Activated naive CD4-positive, alpha-beta T cell (primary cell): ENCODE results near the gene MTMR2.

ENCODE experiments used
- DNase-seq, 4 experiments: peaks; one replicate each; lab custom pipeline; 2025; lab: John Stamatoyannopoulos, UW

The MTMR2 gene

DNA sequence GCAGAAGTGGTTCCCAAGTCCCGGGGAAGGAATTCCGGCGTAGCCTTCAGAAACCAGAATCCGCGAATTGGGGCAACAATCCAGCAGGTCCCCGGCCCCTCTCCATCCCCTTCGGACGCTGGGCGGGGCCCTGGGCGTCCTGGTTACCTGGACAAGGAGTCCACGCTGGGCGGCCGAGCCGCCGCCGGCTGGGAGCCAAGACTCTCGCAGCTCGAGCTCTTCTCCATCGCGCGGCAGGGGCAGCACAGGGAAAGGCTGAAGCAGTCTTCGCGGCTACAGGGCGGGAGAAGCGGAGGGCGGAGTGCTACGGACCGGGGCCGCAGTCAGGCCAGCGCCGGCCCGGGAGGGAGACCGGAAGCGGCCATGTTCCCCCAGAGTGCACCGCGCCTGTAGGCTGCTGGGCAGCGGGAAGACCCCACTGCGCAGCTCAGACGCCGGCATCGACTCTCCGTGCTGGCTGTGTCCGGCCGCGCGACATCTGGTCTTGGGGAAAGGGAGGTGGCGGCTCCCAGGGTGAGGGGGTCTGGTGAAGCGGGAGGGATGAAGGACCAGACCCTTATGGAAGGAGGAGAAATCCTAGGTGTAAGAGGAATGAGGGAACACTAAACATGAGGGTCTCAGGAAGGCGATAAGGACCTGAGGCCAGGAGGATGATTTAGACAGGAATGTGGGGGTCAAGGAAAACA is at the start of gene MTMR2:
Gene MTMR2, minus strand, starts transcription at position 380 of the 686 bp plus-strand sequence. Its CDS starts 153 bp downstream, at position 227.
- DNase-seq, result peak; percentile 4 to 21 (median 16)

DNA sequence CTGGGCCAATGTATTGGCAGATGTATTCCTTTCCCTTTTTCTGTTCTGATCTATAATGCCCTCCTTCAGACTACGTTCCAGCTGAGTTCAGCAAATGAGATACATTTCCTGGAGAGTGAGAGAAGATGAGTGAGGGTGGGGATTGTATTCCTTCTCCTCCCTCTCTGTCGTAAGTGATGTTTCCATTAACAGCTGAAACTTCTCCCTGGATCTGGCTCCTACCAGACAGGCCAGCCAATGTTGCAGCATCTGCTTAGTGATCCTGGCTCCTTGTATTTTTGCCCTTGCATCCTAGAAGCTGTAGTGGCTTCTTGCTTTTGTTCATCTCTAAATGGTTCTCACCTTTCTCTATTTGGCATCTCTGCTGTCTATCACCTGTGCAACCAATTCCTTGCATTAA is 48.2 kb upstream of the MTMR2 start:
- DNase-seq, result no peak

GRCh38 chr11:95968585-95968984 is 44.7 kb upstream of the MTMR2 start:
- DNase-seq, result no peak

- no peak for DNase-seq
These were observed 40.4 kb upstream of the MTMR2 start for GRCh38 chr11:95964281-95964680.

DNA sequence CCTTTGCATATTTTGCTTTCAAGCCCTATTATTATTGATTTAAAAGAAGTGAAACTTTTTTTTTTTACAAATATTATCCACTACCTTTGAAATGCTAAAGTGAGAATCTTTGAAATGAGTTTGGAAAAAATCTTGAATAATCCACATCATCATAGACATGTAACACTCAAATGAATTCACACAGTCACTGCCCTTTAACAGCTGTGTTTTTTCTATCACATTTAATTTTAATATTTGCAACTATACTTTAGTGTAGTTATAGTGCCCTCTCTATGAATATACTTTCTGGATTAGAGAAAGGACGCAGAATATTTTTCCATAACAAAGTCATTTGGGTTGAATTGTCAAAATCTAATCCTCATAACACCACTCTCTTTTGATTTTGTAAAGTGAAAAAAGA is 37.9 kb upstream of the MTMR2 start:
- DNase-seq, result no peak

DNA sequence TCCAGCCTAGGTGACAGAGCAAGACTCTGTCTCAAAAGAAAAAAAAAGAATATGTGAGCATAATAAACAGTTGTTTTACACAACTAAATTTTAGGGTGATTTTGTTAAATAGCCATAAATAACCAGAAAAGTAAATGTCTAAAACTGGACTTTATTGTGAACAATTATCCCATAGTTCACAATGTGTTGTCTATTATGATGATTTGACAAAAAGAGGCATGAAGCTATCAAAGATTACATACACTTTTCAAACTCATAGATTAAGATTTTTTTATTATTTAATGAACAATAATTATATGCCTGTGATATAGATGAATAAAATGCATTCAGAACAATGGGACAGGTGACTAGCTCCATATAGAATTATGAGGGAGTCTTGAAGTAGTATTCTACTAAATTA is 27.0 kb upstream of the MTMR2 start:
- DNase-seq, result no peak

DNA sequence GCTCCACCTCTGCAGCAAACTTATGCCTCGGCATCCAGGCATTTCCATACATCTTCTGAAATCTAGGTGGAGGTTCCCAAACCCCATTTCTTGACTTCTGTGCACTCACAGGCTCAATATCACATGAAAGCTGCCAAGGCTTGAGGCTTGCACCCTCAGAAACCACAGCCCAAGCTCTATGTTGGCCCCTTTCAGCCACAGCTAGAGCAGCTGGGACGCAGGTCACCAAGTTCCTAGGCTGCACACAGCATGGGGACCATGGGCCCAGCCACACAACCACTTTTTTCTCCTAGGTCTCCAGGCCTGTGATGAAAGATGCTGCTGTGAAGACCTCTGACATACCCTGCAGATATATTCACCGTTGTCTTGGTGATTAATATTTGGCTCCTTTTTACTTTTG is 24.7 kb upstream of the MTMR2 start:
- no peak for DNase-seq

DNA sequence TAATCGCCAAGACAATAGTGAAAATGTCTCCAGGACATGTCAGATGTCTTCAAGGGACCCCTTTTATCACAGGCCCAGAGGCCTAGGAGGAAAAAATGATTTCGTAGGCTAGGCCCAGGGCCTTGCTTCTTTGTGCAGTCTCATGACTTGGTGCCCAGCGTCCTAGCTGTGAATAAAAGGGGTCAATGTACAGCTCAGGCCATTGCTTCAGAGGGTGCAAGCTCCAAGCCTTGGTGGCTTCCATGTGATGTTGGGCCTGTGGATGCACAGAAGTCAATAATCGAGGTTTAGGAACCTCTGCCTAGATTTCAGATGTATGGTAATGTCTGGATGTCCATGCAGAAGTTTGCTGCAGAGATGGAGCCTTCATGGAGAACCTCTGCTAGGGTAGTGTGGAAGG is 20.7 kb upstream of the MTMR2 start:
- DNase-seq, result no peak

GRCh38 chr11:95943546-95943945 is 19.6 kb upstream of the MTMR2 start:
- DNase-seq, result no peak

- no peak for DNase-seq
These were observed 15.2 kb upstream of the MTMR2 start for GRCh38 chr11:95939091-95939490.

GRCh38 chr11:95937358-95937757 is 13.5 kb upstream of the MTMR2 start:
- no peak for DNase-seq

GRCh38 chr11:95933594-95933993 is 9.7 kb upstream of the MTMR2 start:
- DNase-seq, result no peak

DNA sequence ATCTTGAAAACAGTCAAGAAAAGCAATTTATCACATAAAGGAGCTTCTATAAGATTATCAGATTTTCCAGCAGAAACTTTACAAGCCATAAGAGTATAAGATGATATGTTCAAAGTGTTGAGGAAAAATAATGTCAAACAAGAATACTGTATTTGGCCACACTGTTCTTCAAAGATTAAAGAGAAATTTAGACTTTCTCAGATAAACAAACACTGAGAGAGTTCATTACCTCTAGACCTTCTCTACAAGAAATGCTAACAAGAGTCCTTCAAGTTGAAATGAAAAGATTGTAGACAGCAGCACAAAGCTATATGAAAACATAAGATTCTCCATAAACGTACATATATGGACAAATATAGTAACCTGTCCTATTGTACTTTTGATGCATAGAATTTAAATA is 8.0 kb upstream of the MTMR2 start:
- no peak for DNase-seq

DNA sequence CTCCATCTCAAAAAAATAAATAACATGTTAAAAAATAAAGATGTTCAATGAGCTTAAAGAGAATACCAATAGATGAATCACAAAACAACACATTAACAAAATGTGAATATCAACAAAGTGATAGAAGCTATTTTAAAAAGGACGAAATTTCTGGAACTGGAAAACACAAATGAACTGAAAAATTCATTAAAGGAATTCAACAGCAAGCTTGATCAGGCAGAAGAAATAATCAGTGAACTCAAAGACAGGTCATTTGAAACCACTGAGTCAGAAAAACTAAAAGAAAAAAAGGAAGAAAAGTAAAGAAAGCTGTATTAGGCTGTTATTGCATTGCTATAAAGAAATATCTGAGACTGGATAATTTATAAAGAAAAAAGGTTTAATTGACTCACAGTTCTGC is 7.0 kb upstream of the MTMR2 start:
- DNase-seq, result no peak

GRCh38 chr11:95926726-95927125 is 2.8 kb upstream of the MTMR2 start:
- DNase-seq, result no peak

GRCh38 chr11:95925011-95925410 is 1.1 kb upstream of the MTMR2 start:
- DNase-seq, result no peak

- DNase-seq, result no peak
These were observed 480 bp upstream of the MTMR2 start for GRCh38 chr11:95924414-95924760.

GRCh38 chr11:95923439-95923727 is 524 bp downstream of the MTMR2 start:
- no peak for DNase-seq

- DNase-seq, result no peak
These were observed 1.1 kb downstream of the MTMR2 start for GRCh38 chr11:95922536-95923438.

DNA sequence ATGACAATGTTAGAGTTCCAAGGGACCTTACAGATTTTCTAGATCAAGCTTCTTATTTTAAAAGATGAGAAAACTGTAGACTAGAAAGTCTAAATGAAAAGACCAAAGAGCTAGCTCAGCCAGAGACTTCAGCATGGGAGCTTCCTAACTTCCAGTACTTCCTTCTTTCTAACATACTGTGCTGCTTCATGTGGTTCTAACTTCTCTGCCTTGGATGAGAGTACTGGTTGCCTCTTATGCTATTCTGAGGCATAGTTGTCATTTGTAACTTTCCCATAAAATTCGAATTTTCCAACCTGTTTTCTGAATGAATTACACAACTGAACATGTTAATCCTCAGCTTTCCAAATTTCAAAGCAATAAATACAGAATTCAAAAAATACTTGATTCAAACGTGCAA is 1.8 kb downstream of the MTMR2 start:
- DNase-seq, result no peak

GRCh38 chr11:95920460-95921105 is 3.3 kb downstream of the MTMR2 start:
- DNase-seq, result no peak

GRCh38 chr11:95919514-95919913 is 4.4 kb downstream of the MTMR2 start:
- DNase-seq, result no peak

DNA sequence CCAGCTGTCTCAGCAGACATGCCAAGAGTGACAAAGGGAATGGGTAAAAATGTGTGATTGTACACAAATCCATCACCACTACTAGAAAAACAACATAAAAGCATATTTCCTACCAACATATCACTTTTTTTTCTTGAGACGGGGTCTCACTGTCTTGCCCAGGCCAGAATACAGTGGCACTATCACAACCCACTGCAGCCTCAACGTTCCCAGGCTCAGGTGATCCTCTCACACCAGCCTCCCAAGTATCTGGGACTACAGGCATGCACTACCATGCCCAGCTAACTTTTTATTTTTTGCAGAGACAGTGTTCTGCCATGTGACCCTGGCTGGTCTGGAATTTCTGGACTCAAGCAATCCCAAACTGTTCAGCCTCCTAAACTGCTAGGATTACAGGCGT is 5.2 kb downstream of the MTMR2 start:
- no peak for DNase-seq
